Ovary (tissue), 3 donors: ENCODE data around the gene PLCB2.

Experiments
- CTCF ChIP-seq, 3 donors: fragments of 450-650 bp in 2 of 3; fragments of 200-600 bp in 1 of 3; IDR thresholded peaks; one replicate each; pipeline versions ENCODE4 v1.5.1 to v1.8.0; 2016 to 2022; ENCODE audit warnings: antibody characterized with exemption in 3 of 3, mild to moderate bottlenecking in 1 of 3
- EP300 ChIP-seq: sonication (generic); formaldehyde crosslinking; IDR thresholded peaks from one replicate; pipeline ENCODE4 v1.6.1; 2017; ENCODE audit warnings: antibody characterized with exemption
- POLR2A ChIP-seq: fragments of 450-650 bp; IDR thresholded peaks from one replicate; pipeline ENCODE4 v1.6.1; 2017; ENCODE audit warnings: antibody characterized with exemption, mild to moderate bottlenecking, moderate library complexity
- donor health status: DM: no; HTN: no; CAD: no.

GRCh38 chr15:40309344-40309862 is 1.7 kb upstream of the PLCB2 start:
- TF ChIP-seq CTCF (IDR thresholded peaks at IDR 0.05) (no peak), EP300 (no peak), POLR2A (no peak)
